ENCODE data around the gene TINCR. TPM values are rescaled to one million over a fixed set of nuclear protein-coding genes. Genes with fewer than 3 reads are reported as not detected.

Gene TINCR
- total RNA-seq, 4 donors from 2014 or later = 0.33 to 0.51 (median 0.41) TPM

DNA sequence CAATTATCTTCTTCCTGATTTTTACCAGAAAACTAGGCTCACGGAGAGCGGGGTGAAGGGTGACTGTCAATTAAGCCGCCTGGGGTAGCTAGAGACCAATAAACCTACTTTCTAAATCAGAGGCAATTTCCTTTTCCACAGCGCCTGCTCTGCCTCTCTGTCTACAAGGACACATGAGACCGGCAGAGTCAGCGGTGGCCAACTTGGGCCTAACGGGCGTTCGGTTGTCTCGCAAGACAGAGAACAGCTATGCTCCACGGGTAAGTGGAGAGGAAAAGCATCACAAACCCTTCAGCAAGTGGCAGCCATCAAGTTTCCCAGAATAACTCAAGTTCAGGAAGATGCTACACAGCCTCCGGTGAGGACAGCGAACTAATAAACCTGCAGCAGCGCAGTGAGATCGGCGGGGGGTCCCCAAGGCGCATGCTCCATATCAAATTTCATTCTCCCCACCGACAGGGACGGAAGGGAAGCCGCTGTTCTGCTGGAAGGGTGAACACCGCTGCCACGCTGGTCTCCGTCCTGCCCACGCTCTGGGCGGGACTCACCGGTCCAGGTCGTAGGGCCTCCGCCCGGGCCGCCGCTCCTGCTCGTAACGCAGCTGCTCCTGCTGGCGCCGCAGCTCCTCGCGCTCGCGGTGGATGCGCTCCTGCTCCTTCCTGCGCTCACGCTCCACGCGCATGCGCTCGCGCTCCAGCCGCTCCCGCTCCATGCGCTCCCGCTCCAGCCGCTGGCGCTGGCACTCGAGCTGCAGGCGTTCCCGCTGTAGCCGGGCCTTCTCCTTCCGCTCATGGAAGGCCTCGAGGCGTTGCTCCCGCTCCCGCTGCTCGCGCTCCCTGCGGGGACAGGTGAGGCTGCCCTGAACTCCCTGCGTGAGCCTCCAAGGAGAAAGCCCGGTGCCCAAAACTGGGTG, 25.8 kb upstream of the TINCR start:
- TF ChIP-seq CTCF (IDR thresholded peaks at IDR 0.05; ENCODE audit: low read depth) = no peak

GRCh38 chr19:5592531-5593342, 25.0 kb upstream of the TINCR start:
- no peak for TF ChIP-seq CTCF (IDR thresholded peaks at IDR 0.05; ENCODE audit: low read depth)

DNA sequence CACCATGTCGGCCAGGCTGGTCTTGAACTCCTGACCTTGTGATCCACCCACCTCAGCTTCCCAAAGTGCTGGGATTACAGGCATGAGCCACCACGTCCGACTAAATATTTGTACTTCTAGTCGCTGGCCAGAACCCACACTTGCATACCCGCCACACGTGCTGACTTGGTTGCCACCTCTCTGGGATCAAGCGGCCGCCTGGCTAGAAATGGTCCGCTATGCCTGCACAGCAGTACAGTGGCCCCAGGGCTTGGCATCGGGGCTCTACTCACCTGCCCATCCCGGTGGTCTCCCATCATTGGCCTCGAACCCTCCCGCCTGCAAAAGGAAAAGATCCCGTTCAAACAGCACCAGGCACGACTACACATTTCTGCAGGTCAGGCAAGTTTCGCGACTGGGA, 23.7 kb upstream of the TINCR start:
- TF ChIP-seq CTCF (IDR thresholded peaks at IDR 0.05; ENCODE audit: low read depth) = no peak

DNA sequence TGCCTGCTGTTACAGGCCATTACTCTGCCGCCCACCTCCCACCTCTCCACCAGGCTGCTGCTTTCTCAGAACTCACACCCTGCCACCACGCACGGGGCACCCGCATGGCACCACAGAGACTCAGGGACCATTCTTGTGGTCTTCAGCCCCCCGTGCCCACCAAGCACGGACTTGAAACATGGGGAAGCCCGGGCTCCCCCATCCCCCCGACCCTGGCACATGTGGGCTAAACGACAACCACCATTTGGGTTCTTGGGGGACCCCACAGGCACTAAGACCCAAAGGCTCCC, 23.1 kb upstream of the TINCR start:
- no peak for TF ChIP-seq CTCF (IDR thresholded peaks at IDR 0.05; ENCODE audit: low read depth)

DNA sequence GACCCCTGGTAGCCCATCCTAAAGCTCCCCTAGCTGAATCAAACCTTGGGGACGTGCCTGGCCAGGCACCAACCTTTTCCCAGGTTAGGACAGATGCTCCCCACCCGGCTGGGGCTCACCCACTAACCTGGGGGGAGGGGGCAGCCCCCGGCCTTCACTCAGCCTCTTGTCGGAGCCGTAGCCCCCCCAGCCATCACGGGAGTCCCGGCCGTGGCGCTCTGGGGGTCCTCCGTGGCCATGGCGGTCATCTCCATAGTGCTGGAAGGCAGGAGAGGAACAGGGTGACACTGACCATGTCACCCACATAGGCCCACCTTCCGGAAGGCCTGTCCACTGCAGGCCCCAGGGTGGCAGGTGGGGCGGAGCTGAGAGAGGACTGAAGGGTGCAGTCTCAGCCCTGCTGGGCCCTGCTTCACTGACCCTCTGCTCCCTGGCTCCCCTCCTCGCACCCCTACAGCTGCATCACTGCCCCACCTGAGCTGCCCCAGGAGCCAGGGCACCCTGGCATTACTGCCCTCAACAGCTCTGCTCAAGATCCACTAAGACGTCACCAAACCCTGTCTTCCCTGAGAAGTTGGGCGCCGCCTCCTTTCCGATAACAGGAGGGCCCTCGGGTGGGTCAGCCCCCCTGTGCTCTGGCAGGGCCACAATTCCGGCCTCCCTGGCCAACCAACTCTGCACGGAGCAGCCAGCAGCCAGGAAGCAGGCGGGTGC, 22.6 kb upstream of the TINCR start:
- TF ChIP-seq CTCF (IDR thresholded peaks at IDR 0.05; ENCODE audit: low read depth) = no peak

DNA sequence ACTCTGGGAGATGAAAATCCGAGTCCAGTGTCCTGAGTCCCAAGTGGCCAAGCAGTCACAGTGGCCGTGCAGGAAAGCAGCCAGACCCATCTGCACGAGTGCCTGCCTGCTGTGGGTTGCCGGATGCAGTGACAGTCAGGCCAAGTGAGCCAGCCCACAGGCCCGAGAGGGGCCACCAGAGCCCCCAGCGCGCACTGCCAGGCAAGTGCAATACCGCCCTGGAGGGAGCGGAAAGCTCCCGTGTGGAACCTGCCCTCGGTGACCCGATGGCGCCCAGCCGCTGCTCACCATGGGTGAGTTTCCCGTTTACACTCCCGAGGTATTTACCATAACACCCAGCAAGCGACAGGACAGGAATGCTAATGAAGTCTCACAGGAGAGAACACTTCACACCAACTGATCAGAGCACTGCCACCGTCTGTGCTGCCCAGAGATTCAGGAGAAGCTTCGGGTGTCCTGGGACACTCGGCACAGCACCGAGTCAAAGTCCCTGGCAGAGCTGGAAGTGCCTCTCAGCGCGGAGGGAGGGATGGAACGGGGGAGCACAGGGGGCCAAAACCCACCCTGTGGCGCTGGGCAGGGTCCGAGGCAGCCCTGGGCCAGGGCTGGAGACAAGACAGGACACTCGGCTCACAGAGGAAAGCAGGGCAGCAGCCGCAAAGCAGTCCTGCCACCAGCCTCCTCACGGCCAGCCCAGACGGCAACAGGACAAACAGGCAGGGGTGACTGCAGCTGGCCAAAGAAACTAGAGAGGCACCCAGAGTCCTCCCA, 21.3 kb upstream of the TINCR start:
- TF ChIP-seq CTCF (IDR thresholded peaks at IDR 0.05; ENCODE audit: low read depth) = no peak
